A549 treated with AZD9567 at 1 μM for 4 hours (cell line): ENCODE results near the gene KCNK10. TPM values are rescaled to one million over a fixed set of nuclear protein-coding genes. Genes with fewer than 3 reads are reported as not detected.

ENCODE experiments used
- total RNA-seq: library from RNA; stranded (reverse); fragments of 200-300 nt; extraction: Qiagen RNA extraction; gene quantifications from 5 replicates; pipeline ENCODE4 v1.2.3, GENCODE V29; 2022; ENCODE audit not compliant: insufficient read depth

Gene KCNK10, protein sequence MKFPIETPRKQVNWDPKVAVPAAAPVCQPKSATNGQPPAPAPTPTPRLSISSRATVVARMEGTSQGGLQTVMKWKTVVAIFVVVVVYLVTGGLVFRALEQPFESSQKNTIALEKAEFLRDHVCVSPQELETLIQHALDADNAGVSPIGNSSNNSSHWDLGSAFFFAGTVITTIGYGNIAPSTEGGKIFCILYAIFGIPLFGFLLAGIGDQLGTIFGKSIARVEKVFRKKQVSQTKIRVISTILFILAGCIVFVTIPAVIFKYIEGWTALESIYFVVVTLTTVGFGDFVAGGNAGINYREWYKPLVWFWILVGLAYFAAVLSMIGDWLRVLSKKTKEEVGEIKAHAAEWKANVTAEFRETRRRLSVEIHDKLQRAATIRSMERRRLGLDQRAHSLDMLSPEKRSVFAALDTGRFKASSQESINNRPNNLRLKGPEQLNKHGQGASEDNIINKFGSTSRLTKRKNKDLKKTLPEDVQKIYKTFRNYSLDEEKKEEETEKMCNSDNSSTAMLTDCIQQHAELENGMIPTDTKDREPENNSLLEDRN
- not detected in 5 replicates for total RNA-seq

GRCh38 chr14:88323086-88323522, at the start of gene KCNK10:
Gene KCNK10 (minus strand): TSS chr14:88323269. CDS start chr14:88322798, 471 bp downstream.

Other genes with a start within 250 kb of the KCNK10 start
- 3.7 to 8.6 TPM (median 4.8 TPM) in 5 replicates for gene SPATA7, start 62.4 kb upstream of the KCNK10 start, total RNA-seq
- gene PTPN21, start 231.7 kb upstream of the KCNK10 start, total RNA-seq: 8.1 to 8.7 TPM (median 8.3 TPM) in 5 replicates
- 60.6 to 81.7 TPM (median 67.7 TPM) in 5 replicates for gene ZC3H14, start 239.8 kb upstream of the KCNK10 start, total RNA-seq